Omental fat pad (tissue), 4 donors: ENCODE data around the gene ALDH1B1. TPM values are rescaled to one million over a fixed set of nuclear protein-coding genes. Genes with fewer than 3 reads are reported as not detected.

Source experiments
- ATAC-seq: fragments of 150-250 bp; one replicate; pipeline ENCODE4 v1.9.1; 2016; ENCODE audit warnings: mild to moderate bottlenecking, moderate library complexity; ENCODE audit not compliant: low FRiP score
- DNase-seq: peaks from one replicate; pipeline ENCODE4 v3.0.0-alpha.2; 2019; ENCODE audit warnings: low spot score
- CTCF ChIP-seq, 3 donors: fragments of 450-650 bp; IDR thresholded peaks; one replicate each; pipeline ENCODE4 v1.5.1; 2016 to 2017; ENCODE audit warnings: antibody characterized with exemption in 3 of 3, mild to moderate bottlenecking in 3 of 3, moderate library complexity in 2 of 3
- total RNA-seq, 4 donors: library from RNA; depleted of rRNA; stranded (reverse); fragments of >200 nt; gene quantifications; one replicate each; pipeline ENCODE4 v1.1.0, GENCODE V29; 2016

ALDH1B1 gene
- total RNA-seq, 4 donors from 2014 or later, result 12.0 to 28.0 (median 21.1) TPM

- ATAC-seq (no peak), DNase-seq (no peak)
- no peak for TF ChIP-seq CTCF (IDR thresholded peaks at IDR 0.05)
Measured at GRCh38 chr9:38432922-38433510, 40.5 kb downstream of the ALDH1B1 start.

- ATAC-seq (no peak), DNase-seq (no peak)
- TF ChIP-seq CTCF (IDR thresholded peaks at IDR 0.05), result no peak
Measured at GRCh38 chr9:38434365-38434764, 41.9 kb downstream of the ALDH1B1 start.

GRCh38 chr9:38434853-38435252, 42.4 kb downstream of the ALDH1B1 start:
- ATAC-seq, result no peak

GRCh38 chr9:38435521-38435920, 43.0 kb downstream of the ALDH1B1 start:
- TF ChIP-seq CTCF (IDR thresholded peaks at IDR 0.05), result no peak
- no peak for ATAC-seq

More at GRCh38 chr9:38434853-38435252, 42.4 kb downstream of the ALDH1B1 start:
- DNase-seq, result no peak
- TF ChIP-seq CTCF (IDR thresholded peaks at IDR 0.05), result no peak

GRCh38 chr9:38436708-38437107, 44.2 kb downstream of the ALDH1B1 start:
- DNase-seq (no peak), ATAC-seq (no peak)
- no peak for TF ChIP-seq CTCF (IDR thresholded peaks at IDR 0.05)

More at GRCh38 chr9:38435521-38435920, 43.0 kb downstream of the ALDH1B1 start:
- DNase-seq, result no peak

- TF ChIP-seq CTCF (IDR thresholded peaks at IDR 0.05), result no peak
- DNase-seq, result no peak
- ATAC-seq, result no peak
Measured at GRCh38 chr9:38437193-38437823, 44.8 kb downstream of the ALDH1B1 start.
